Erythroblast (primary cell): ENCODE measurements around the gene NKAP.
"Not testable (repeated sequence)": the region's sequence is repeated elsewhere in the genome, so short reads cannot be mapped to it uniquely, and the experiment has no call there.

ENCODE experiments used
- GATA1 ChIP-seq: IDR thresholded peaks from 2 replicates; pipeline ENCODE4 v1.6.1; 2011; ENCODE audit warnings: low read depth, mild to moderate bottlenecking, control low read depth, low read length, moderate library complexity
- POLR2A ChIP-seq: IDR thresholded peaks from 2 replicates; pipeline ENCODE4 v1.6.1; 2011; ENCODE audit warnings: mild to moderate bottlenecking, low read length

DNA sequence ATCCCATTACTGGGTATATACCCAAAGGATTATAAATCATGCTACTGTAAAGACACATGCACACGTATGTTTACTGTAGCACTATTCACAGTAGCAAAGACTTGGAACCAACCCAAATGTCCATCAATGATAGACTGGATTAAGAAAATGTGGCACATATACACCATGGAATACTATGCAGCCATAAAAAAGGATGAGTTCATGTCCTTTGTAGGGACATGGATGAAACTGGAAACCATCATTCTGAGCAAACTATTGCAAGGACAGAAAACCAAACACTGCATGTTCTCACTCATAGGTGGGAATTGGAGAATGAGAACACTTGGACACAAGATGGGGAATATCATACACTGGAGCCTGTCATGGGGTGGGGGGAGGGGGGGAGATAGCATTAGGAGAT, 23.3 kb upstream of the NKAP start:
- not testable (repeated sequence) for TF ChIP-seq POLR2A, GATA1
